Measurements from ENCODE around the gene PLXNB2. TPM values are rescaled to one million over a fixed set of nuclear protein-coding genes. Genes with fewer than 3 reads are reported as not detected.

The PLXNB2 gene
- total and polyA plus RNA-seq, 2 donors (not counting 1 experiment from before 2014, with no cell fraction given): 62.7 to 209 TPM

- peaks cover 26% of the 10 kb centered on the region for H3K79me2 ChIP-seq (ENCODE audit: control insufficient read depth, insufficient read depth, low read length)
- peak overlapping the region; percentile 47 for H3K27ac ChIP-seq (ENCODE audit: insufficient read depth, low read length)
- peak overlapping the region; percentile 83 for H3K9ac ChIP-seq (ENCODE audit: insufficient read depth, low read length)
- no peaks in the 10 kb centered on the region for H3K36me3 ChIP-seq (ENCODE audit: control insufficient read depth, insufficient read depth, low read length)
- no peak overlapping the region for H3K4me2 ChIP-seq (ENCODE audit: extremely low read depth, insufficient read depth, low read length)
- H3K4me3 ChIP-seq (replicated peaks in 1 of 4; ENCODE audit: control extremely low read depth in 1 of 4, insufficient read depth in 1 of 4, low read depth in 3 of 4, low read length in 4 of 4): peak overlapping the region; percentile 52 to 73 (median 62)
- DNase-seq (ENCODE audit: low read depth in 2 of 2): no peak
- TF ChIP-seq CTCF (conservative IDR thresholded peaks at IDR 0.05 in 1 of 2, IDR thresholded peaks at IDR 0.05 in 1 of 2; ENCODE audit: low read depth in 1 of 2, low read length in 2 of 2) (no peak), EZH2 (IDR thresholded peaks at IDR 0.05; ENCODE audit: low read length, missing control alignments) (no peak)
- H2AFZ ChIP-seq (ENCODE audit: low read length): no peak overlapping the region
- H3K4me1 ChIP-seq (ENCODE audit: control insufficient read depth, extremely low read depth, insufficient read depth, low read length): peaks cover 3% of the 10 kb centered on the region
- no peaks in the 10 kb centered on the region for H4K20me1 ChIP-seq (ENCODE audit: control insufficient read depth, extremely low read depth, insufficient read depth, low read length)
- no peaks in the 10 kb centered on the region for H3K27me3 ChIP-seq (ENCODE audit: control insufficient read depth, insufficient read depth, low read length)
- H3K9me3 ChIP-seq (ENCODE audit: control insufficient read depth, insufficient read depth, low read depth, low read length): no peaks in the 10 kb centered on the region
These were observed 36.1 kb upstream of the PLXNB2 start for GRCh38 chr22:50343541-50343935.

- Histone ChIP-seq H3K36me3 (ENCODE audit: control insufficient read depth, insufficient read depth, low read length) (no peaks in the 10 kb centered on the region), H3K79me2 (ENCODE audit: control insufficient read depth, insufficient read depth, low read length) (peaks cover 20% of the 10 kb centered on the region), H3K4me1 (ENCODE audit: control insufficient read depth, extremely low read depth, insufficient read depth, low read length) (peaks cover 3% of the 10 kb centered on the region), H3K4me2 (ENCODE audit: extremely low read depth, insufficient read depth, low read length) (peak within 1 kb of the TSS; percentile 86), H2AFZ (ENCODE audit: low read length) (peak within 1 kb of the TSS; percentile 60), H3K27me3 (ENCODE audit: control insufficient read depth, insufficient read depth, low read length) (no peaks in the 10 kb centered on the region), H3K9me3 (ENCODE audit: control insufficient read depth, insufficient read depth, low read depth, low read length) (no peaks in the 10 kb centered on the region), H3K27ac (ENCODE audit: insufficient read depth, low read length) (peak within 1 kb of the TSS; percentile 65), H3K9ac (ENCODE audit: insufficient read depth, low read length) (peak within 1 kb of the TSS; percentile 83), H4K20me1 (ENCODE audit: control insufficient read depth, extremely low read depth, insufficient read depth, low read length) (no peaks in the 10 kb centered on the region), H3K4me3 (replicated peaks in 1 of 4; ENCODE audit: control extremely low read depth in 1 of 4, insufficient read depth in 1 of 4, low read depth in 3 of 4, low read length in 4 of 4) (peak within 1 kb of the TSS; percentile 66 to 83 (median 70))
- TF ChIP-seq CTCF (conservative IDR thresholded peaks at IDR 0.05 in 1 of 2, IDR thresholded peaks at IDR 0.05 in 1 of 2; ENCODE audit: low read depth in 1 of 2, low read length in 2 of 2) (no peak), EZH2 (IDR thresholded peaks at IDR 0.05; ENCODE audit: low read length, missing control alignments) (no peak)
- DNase-seq (ENCODE audit: low read depth in 2 of 2): peak; percentile 51 to 60
These were observed 35.5 kb upstream of the PLXNB2 start, which contains the start of gene PPP6R2 for GRCh38 chr22:50342651-50343540. PPP6R2 (plus strand) TSS chr22:50343327; CDS start chr22:50393909, 50,582 bp downstream.

GRCh38 chr22:50341977-50342650 is 34.7 kb upstream of the PLXNB2 start:
- Histone ChIP-seq H3K4me1 (ENCODE audit: control insufficient read depth, extremely low read depth, insufficient read depth, low read length) (peaks cover 3% of the 10 kb centered on the region), H3K79me2 (ENCODE audit: control insufficient read depth, insufficient read depth, low read length) (peaks cover 13% of the 10 kb centered on the region), H3K4me2 (ENCODE audit: extremely low read depth, insufficient read depth, low read length) (peak overlapping the region; percentile 86), H3K27me3 (ENCODE audit: control insufficient read depth, insufficient read depth, low read length) (no peaks in the 10 kb centered on the region), H3K9me3 (ENCODE audit: control insufficient read depth, insufficient read depth, low read depth, low read length) (no peaks in the 10 kb centered on the region), H2AFZ (ENCODE audit: low read length) (peak overlapping the region; percentile 60), H3K36me3 (ENCODE audit: control insufficient read depth, insufficient read depth, low read length) (no peaks in the 10 kb centered on the region), H3K27ac (ENCODE audit: insufficient read depth, low read length) (peak overlapping the region; percentile 65), H3K4me3 (replicated peaks in 1 of 4; ENCODE audit: control extremely low read depth in 1 of 4, insufficient read depth in 1 of 4, low read depth in 3 of 4, low read length in 4 of 4) (peak overlapping the region; percentile 66 to 83 (median 70)), H3K9ac (ENCODE audit: insufficient read depth, low read length) (no peak overlapping the region), H4K20me1 (ENCODE audit: control insufficient read depth, extremely low read depth, insufficient read depth, low read length) (no peaks in the 10 kb centered on the region)
- peak; percentile 68 to 80 for DNase-seq (ENCODE audit: low read depth in 2 of 2)
- TF ChIP-seq CTCF (conservative IDR thresholded peaks at IDR 0.05 in 1 of 2, IDR thresholded peaks at IDR 0.05 in 1 of 2; ENCODE audit: low read depth in 1 of 2, low read length in 2 of 2): peak; percentile 93 to 98
- no peak for TF ChIP-seq EZH2 (IDR thresholded peaks at IDR 0.05; ENCODE audit: low read length, missing control alignments)
